ENCODE data around the gene WASF3.

DNA sequence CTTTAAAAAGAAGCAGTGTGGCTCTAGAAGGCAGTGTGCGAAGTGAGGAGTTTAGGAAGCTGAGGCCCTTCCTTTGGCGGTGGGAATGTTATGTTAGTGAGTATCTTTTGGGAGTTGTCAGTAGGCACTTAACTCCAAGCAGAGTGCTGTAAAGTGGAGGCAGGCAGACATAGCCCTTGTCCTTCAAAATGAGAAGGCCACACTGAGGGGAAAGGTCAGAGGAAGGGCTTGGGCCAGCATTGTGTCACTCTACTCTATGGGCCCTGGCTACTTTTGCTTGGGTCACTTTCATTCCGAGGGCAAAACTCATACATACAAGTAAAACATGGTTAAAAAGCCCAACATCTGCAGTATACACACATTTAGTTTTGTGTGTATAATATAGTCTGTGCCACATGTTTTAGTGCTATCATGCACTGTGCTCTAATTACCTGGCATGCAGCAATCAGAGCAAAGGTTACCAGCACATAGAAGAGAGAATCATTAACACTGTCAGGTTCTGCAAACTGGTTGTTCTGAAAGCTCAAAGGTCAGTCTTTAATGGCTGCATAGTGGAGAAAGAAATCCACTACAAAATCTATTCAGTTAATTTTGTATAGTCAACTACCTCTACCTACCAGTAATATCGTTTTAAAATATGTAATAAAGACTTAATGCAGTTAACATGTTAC is 64.4 kb downstream of the WASF3 start:
- TF ChIP-seq, protein P1, sequence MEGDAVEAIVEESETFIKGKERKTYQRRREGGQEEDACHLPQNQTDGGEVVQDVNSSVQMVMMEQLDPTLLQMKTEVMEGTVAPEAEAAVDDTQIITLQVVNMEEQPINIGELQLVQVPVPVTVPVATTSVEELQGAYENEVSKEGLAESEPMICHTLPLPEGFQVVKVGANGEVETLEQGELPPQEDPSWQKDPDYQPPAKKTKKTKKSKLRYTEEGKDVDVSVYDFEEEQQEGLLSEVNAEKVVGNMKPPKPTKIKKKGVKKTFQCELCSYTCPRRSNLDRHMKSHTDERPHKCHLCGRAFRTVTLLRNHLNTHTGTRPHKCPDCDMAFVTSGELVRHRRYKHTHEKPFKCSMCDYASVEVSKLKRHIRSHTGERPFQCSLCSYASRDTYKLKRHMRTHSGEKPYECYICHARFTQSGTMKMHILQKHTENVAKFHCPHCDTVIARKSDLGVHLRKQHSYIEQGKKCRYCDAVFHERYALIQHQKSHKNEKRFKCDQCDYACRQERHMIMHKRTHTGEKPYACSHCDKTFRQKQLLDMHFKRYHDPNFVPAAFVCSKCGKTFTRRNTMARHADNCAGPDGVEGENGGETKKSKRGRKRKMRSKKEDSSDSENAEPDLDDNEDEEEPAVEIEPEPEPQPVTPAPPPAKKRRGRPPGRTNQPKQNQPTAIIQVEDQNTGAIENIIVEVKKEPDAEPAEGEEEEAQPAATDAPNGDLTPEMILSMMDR (IDR thresholded peaks at IDR 0.05; ENCODE audit: insufficient read depth, low read length) = no peak
- TF ChIP-seq SPI1 (IDR thresholded peaks at IDR 0.05; ENCODE audit: borderline replicate concordance, low read depth) (no peak), POLR2AphosphoS5 (IDR thresholded peaks at IDR 0.05; ENCODE audit: low read depth) (no peak), GABPA (IDR thresholded peaks at IDR 0.05; ENCODE audit: low read depth) (no peak)
